HUDEP-2 (cell line): ENCODE data around the gene TM4SF18.

Experiments
- DNase-seq, 76 experiments: peaks; one replicate each; lab custom pipeline; 2025; ENCODE audit not compliant: unreplicated experiment in 76 of 76; lab: John Stamatoyannopoulos, UW

Gene TM4SF18

GRCh38 chr3:149291178-149291577 is 42.3 kb downstream of the TM4SF18 start:
- peak in 21 of 76 experiments; percentile 1 to 50 (median 12) for DNase-seq

GRCh38 chr3:149288655-149289054 is 44.8 kb downstream of the TM4SF18 start:
- no peak for DNase-seq

- DNase-seq = no peak
Observed at GRCh38 chr3:149284034-149284433, 49.4 kb downstream of the TM4SF18 start.

GRCh38 chr3:149283401-149283800 is 50.0 kb downstream of the TM4SF18 start:
- DNase-seq = no peak

GRCh38 chr3:149282836-149283235 is 50.6 kb downstream of the TM4SF18 start:
- no peak for DNase-seq

- no peak for DNase-seq
Observed at GRCh38 chr3:149282322-149282721, 51.1 kb downstream of the TM4SF18 start.

GRCh38 chr3:149280671-149281349 is 52.6 kb downstream of the TM4SF18 start:
- no peak for DNase-seq

GRCh38 chr3:149278911-149279310 is 54.5 kb downstream of the TM4SF18 start:
- DNase-seq = no peak

GRCh38 chr3:149277331-149277813 is 56.1 kb downstream of the TM4SF18 start:
- DNase-seq = peak in 1 of 76 experiments; percentile 12

GRCh38 chr3:149276619-149277018 is 56.8 kb downstream of the TM4SF18 start:
- DNase-seq = no peak

- no peak for DNase-seq
Observed at GRCh38 chr3:149274220-149274619, 59.2 kb downstream of the TM4SF18 start.

GRCh38 chr3:149273096-149273751 is 60.2 kb downstream of the TM4SF18 start:
- peak in 45 of 76 experiments; percentile 1 to 78 (median 52) for DNase-seq

- no peak for DNase-seq
Observed at GRCh38 chr3:149271669-149272068, 61.8 kb downstream of the TM4SF18 start.

- DNase-seq = no peak
Observed at GRCh38 chr3:149270180-149270579, 63.3 kb downstream of the TM4SF18 start.

- no peak for DNase-seq
Observed at GRCh38 chr3:149269687-149270086, 63.7 kb downstream of the TM4SF18 start.
